Measurements from ENCODE around the gene ARHGAP45. TPM values are rescaled to one million over a fixed set of nuclear protein-coding genes. Genes with fewer than 3 reads are reported as not detected.

Gene ARHGAP45
- total RNA-seq, 1 donor from 2014 or later: 0.67 TPM

GRCh38 chr19:1090731-1091543, 24.0 kb downstream of the ARHGAP45 start:
- Mint-ChIP-seq H3K27me3 (ENCODE audit: unreplicated experiment) (no peaks in the 10 kb centered on the region), H3K4me1 (ENCODE audit: unreplicated experiment) (peaks cover 17% of the 10 kb centered on the region), H3K4me3 (ENCODE audit: unreplicated experiment) (no peak overlapping the region), H3K27ac (ENCODE audit: unreplicated experiment) (no peak overlapping the region), H3K9me3 (ENCODE audit: unreplicated experiment) (no peaks in the 10 kb centered on the region), H3K36me3 (ENCODE audit: unreplicated experiment) (peaks cover 4% of the 10 kb centered on the region)
- no peak for TF ChIP-seq CTCF (IDR thresholded peaks at IDR 0.05)
- DNase-seq (ENCODE audit: extremely low spot score, unreplicated experiment): no peak

GRCh38 chr19:1091544-1092175, 24.7 kb downstream of the ARHGAP45 start:
- DNase-seq (ENCODE audit: extremely low spot score, unreplicated experiment): no peak
- no peaks in the 10 kb centered on the region for H3K9me3 Mint-ChIP-seq (ENCODE audit: unreplicated experiment)
- H3K27ac Mint-ChIP-seq (ENCODE audit: unreplicated experiment): no peak overlapping the region
- peaks cover 4% of the 10 kb centered on the region for H3K36me3 Mint-ChIP-seq (ENCODE audit: unreplicated experiment)
- H3K4me3 Mint-ChIP-seq (ENCODE audit: unreplicated experiment): no peak overlapping the region
- H3K27me3 Mint-ChIP-seq (ENCODE audit: unreplicated experiment): no peaks in the 10 kb centered on the region
- H3K4me1 Mint-ChIP-seq (ENCODE audit: unreplicated experiment): peaks cover 18% of the 10 kb centered on the region
- TF ChIP-seq CTCF (IDR thresholded peaks at IDR 0.05): no peak

GRCh38 chr19:1093330-1093729, 26.4 kb downstream of the ARHGAP45 start:
- no peaks in the 10 kb centered on the region for H3K36me3 Mint-ChIP-seq (ENCODE audit: unreplicated experiment)
- no peak overlapping the region for H3K27ac Mint-ChIP-seq (ENCODE audit: unreplicated experiment)
- no peak for DNase-seq (ENCODE audit: extremely low spot score, unreplicated experiment)
- H3K9me3 Mint-ChIP-seq (ENCODE audit: unreplicated experiment): no peaks in the 10 kb centered on the region
- H3K4me3 Mint-ChIP-seq (ENCODE audit: unreplicated experiment): peak overlapping the region; percentile 88
- no peaks in the 10 kb centered on the region for H3K27me3 Mint-ChIP-seq (ENCODE audit: unreplicated experiment)
- H3K4me1 Mint-ChIP-seq (ENCODE audit: unreplicated experiment): peaks cover 21% of the 10 kb centered on the region
- no peak for TF ChIP-seq CTCF (IDR thresholded peaks at IDR 0.05)

GRCh38 chr19:1093811-1094553, 27.0 kb downstream of the ARHGAP45 start:
- peak overlapping the region; percentile 58 for H3K27ac Mint-ChIP-seq (ENCODE audit: unreplicated experiment)
- H3K4me1 Mint-ChIP-seq (ENCODE audit: unreplicated experiment): peaks cover 25% of the 10 kb centered on the region
- H3K4me3 Mint-ChIP-seq (ENCODE audit: unreplicated experiment): peak overlapping the region; percentile 88
- H3K27me3 Mint-ChIP-seq (ENCODE audit: unreplicated experiment): no peaks in the 10 kb centered on the region
- no peaks in the 10 kb centered on the region for H3K9me3 Mint-ChIP-seq (ENCODE audit: unreplicated experiment)
- DNase-seq (ENCODE audit: extremely low spot score, unreplicated experiment): no peak
- TF ChIP-seq CTCF (IDR thresholded peaks at IDR 0.05): no peak
- no peaks in the 10 kb centered on the region for H3K36me3 Mint-ChIP-seq (ENCODE audit: unreplicated experiment)

- TF ChIP-seq CTCF (IDR thresholded peaks at IDR 0.05): no peak
- peaks cover 28% of the 10 kb centered on the region for H3K4me1 Mint-ChIP-seq (ENCODE audit: unreplicated experiment)
Observed at GRCh38 chr19:1094655-1094977, 27.6 kb downstream of the ARHGAP45 start.

More at GRCh38 chr19:1094655-1094977, 27.6 kb downstream of the ARHGAP45 start:
- Mint-ChIP-seq H3K9me3 (ENCODE audit: unreplicated experiment) (no peaks in the 10 kb centered on the region), H3K36me3 (ENCODE audit: unreplicated experiment) (no peaks in the 10 kb centered on the region), H3K27me3 (ENCODE audit: unreplicated experiment) (no peaks in the 10 kb centered on the region), H3K4me3 (ENCODE audit: unreplicated experiment) (peak overlapping the region; percentile 88), H3K27ac (ENCODE audit: unreplicated experiment) (peak overlapping the region; percentile 58)
- no peak for DNase-seq (ENCODE audit: extremely low spot score, unreplicated experiment)

Measured in osteocyte (in vitro differentiated cells).